GM06990 (cell line): ENCODE data around the gene TMEM134.

Experiments
- DNase-seq: peaks from one replicate; pipeline ENCODE4 v3.0.0-alpha.2; 2011; ENCODE audit not compliant: insufficient read length; ENCODE audit errors: extremely low read depth
- H3K27me3 ChIP-seq: replicated peaks from 2 replicates; pipeline ENCODE4 v1.6.0; 2011; ENCODE audit warnings: low read length; ENCODE audit not compliant: control insufficient read depth, insufficient read depth
- H3K36me3 ChIP-seq: 2 replicates; pipeline ENCODE4 v1.5.1; 2011; ENCODE audit warnings: low read length; ENCODE audit not compliant: control insufficient read depth, insufficient read depth
- H3K4me3 ChIP-seq: replicated peaks from 2 replicates; pipeline ENCODE4 v1.5.1; 2011; ENCODE audit warnings: low read depth, mild to moderate bottlenecking, control low read depth, low read length
- TF ChIP-seq, protein P1 (sequence below): IDR thresholded peaks from 2 replicates; pipeline ENCODE4 v1.5.1; 2011; ENCODE audit warnings: low read length, control low read depth, mild to moderate bottlenecking, inconsistent platforms; ENCODE audit not compliant: insufficient read depth, poor library complexity, severe bottlenecking

The TMEM134 gene

DNA sequence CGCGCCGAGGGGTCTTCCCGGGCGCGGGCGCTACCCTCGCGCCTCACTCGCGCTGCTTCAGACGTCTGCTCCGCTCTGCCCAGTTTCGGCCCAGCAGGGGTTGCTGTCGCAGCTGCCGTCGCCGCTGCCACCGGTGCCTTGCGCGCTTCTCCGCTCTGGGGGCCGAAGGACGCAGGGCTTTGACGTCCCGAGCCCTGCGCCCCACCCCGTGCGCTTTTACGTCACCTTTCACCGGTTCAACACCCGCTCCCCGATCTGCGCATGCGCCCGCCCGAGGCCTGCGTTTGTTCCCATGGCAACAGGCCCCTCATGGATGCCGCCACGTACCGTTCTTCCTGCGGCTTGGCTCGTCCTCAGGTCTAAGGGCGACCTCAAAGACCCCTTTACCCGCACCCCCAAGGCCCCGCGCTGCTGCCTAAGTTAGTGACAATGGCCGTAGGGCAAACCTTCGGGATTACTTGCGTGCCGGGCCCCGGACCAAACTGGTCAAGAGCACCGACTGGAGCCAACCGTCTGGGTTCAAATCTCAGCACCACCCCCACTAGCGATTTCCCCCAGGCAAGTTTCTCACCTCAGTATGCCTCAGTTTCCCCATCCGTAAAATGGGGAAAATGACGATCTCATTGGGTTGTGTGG is 39.6 kb upstream of the TMEM134 start:
- peak overlapping the region; percentile 88 for H3K4me3 ChIP-seq

DNA sequence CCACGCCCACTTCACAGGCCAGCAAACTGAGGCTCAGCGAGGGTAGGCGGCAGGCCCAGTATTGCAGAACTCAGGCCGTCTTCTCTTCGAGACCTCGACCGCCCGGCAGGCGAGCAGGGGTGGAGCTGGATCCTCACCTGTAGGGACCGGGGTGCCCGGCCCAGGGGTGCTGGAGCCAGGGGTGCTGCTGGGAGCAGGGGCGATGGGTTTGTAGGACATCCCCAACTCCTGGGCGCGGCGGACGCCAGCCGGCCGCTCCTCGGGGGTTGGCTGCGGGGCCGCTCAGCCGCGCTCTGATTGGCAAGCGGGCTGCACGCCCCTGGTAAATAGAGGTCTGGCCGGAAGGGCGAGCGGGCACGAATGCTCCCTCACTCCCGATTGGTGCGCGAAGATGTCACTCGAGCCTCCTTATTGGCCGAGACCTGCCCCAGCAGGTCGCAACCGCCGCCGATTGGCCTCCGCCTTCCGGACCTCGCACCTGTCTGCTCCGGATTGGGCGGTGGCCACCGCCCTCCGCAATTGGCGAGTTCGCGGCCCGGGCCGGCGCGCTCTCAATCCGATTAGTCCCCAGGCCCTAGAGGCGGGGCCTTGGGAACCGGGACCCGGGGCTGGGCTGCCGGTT is 38.9 kb upstream of the TMEM134 start, which contains the start of gene CDK2AP2:
TSS of gene CDK2AP2 (minus strand) at position 299 of the 622 bp plus-strand sequence. CDS start at position 219, 80 bp downstream.
- TF ChIP-seq, protein P1, sequence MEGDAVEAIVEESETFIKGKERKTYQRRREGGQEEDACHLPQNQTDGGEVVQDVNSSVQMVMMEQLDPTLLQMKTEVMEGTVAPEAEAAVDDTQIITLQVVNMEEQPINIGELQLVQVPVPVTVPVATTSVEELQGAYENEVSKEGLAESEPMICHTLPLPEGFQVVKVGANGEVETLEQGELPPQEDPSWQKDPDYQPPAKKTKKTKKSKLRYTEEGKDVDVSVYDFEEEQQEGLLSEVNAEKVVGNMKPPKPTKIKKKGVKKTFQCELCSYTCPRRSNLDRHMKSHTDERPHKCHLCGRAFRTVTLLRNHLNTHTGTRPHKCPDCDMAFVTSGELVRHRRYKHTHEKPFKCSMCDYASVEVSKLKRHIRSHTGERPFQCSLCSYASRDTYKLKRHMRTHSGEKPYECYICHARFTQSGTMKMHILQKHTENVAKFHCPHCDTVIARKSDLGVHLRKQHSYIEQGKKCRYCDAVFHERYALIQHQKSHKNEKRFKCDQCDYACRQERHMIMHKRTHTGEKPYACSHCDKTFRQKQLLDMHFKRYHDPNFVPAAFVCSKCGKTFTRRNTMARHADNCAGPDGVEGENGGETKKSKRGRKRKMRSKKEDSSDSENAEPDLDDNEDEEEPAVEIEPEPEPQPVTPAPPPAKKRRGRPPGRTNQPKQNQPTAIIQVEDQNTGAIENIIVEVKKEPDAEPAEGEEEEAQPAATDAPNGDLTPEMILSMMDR = no peak
- Histone ChIP-seq H3K27me3 (no peaks in the 10 kb centered on the region), H3K4me3 (peak within 1 kb of the TSS; percentile 96), H3K36me3 (peaks cover 6% of the 10 kb centered on the region)
- DNase-seq = peak; percentile 100

More for the DNA sequence above, 39.6 kb upstream of the TMEM134 start:
- peaks cover 3% of the 10 kb centered on the region; the same call in 1 of the 2 replicates for H3K36me3 ChIP-seq
- TF ChIP-seq, protein P1 = no peak
- no peaks in the 10 kb centered on the region for H3K27me3 ChIP-seq
- peak; percentile 97 for DNase-seq

DNA sequence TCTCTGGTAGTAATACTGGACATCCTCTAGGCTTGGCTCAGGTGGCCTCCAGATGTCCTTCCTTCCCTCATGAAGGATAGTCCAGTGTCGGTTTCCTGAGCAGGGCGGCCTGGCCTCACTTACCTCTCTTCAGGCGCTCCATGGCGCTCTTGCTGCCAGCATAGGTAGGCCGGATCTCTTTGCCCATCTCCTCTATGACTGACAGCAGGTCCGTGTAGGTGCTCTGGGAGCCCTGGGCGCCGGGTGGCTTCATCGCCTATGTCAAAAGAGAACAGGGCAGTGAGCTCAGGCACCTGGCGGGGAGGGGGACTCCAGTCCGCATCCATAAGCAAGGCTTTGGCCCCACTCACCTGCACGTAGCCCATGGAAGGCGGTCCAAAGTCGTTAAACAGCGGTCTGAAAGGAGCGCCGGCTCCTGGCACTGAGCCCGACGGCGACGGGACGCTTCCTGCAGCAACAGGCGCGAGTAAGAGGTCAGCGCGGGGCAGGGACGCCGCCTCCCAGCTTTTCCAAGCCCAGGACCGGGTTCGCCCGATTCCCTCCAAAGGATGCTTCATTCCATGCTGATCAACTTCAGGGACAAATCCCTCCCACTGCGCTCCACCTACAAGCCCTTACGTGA is 38.3 kb upstream of the TMEM134 start:
- Histone ChIP-seq H3K27me3 (no peaks in the 10 kb centered on the region), H3K4me3 (peak overlapping the region; percentile 96), H3K36me3 (peaks cover 9% of the 10 kb centered on the region)
- TF ChIP-seq, protein P1 = no peak
- no peak for DNase-seq

DNA sequence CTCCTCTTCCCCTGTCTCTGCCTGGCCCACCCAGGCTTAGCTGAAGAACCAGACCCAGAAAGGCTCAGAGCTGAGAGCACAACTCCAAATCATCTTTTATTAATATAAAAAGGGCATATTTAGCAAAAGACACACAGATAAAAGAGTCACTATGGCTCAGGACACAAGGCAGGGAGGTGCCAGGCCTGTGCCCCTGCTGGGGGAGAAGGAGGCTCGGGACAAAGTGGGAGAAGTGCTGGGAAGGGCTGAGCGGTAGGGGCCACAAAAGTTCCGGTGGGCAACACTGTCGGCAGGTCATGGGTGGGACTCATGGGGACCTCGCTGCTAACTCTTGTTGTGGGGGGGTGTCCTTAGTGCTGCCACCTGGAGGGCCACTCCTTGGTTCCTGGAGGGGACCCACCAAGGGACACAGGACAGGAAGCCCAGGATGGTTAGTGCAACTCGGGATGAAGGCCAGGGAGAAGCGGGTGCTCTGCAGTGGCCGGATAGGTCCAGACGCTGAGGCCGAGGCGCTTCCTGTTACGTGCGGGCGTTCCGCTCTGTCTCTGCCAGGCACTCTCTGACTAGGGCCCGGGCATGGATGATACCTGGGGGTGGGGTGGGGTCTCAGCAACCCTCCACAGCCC is 37.5 kb upstream of the TMEM134 start:
- peaks cover 13% of the 10 kb centered on the region for H3K36me3 ChIP-seq
- H3K4me3 ChIP-seq = peak overlapping the region; percentile 96
- TF ChIP-seq, protein P1 = peak; percentile 4
- no peaks in the 10 kb centered on the region for H3K27me3 ChIP-seq
- DNase-seq = no peak

DNA sequence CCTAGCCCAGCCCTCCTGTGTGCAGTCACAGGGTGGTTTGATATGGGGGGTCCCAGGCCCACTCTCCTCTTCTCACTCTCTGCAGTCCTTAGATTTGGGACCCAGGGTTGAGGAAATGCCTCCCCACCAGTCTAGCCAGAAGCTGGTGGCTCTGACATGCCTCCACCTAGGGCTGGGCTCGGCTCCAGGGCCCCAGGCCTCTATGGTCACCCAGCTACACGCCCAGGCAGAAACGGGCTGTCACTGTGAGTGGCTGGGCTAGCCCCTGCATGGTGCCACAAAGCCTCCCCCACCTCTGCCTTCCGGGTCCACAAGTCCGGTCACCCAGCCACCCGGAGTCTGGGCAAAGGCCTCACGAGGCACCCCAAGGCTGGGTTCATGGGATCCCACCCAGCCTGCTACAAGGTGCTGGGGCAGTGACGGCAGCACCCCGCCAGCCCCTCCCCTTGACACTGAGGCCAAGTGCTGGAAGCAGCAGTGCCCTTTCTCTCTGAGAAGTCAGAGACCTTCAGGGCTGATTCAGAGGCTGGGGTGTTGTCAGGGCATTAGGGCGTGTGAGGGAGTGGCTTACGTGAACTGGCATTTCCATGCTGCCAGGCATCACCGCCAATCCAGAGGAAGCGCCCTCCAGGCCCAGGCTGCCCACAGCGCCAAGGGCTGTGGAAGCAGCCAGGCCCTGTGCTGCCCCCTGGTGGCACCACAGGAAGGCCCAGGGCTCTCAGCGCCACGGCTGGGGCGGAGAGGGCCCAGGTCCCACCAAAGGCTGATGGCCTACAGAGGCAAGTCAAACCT is 36.8 kb upstream of the TMEM134 start:
- TF ChIP-seq, protein P1 = peak; percentile 99
- Histone ChIP-seq H3K36me3 (peaks cover 18% of the 10 kb centered on the region), H3K4me3 (peak overlapping the region; percentile 96), H3K27me3 (no peaks in the 10 kb centered on the region)
- peak; percentile 85 for DNase-seq
